Epidermal melanocyte (primary cell): ENCODE data around the gene SLC16A11.
"Not testable (repeated sequence)": the region's sequence is repeated elsewhere in the genome, so short reads cannot be mapped to it uniquely, and the experiment has no call there.

Experiments used
- DNase-seq: peaks from one replicate; pipeline ENCODE4 v3.0.0; 2011; ENCODE audit warnings: low spot score; ENCODE audit not compliant: insufficient read length

SLC16A11 gene

GRCh38 chr17:7060165-7060891 lies 16.4 kb upstream of the SLC16A11 start:
- DNase-seq: no peak

- DNase-seq: no peak
Observed at GRCh38 chr17:7058831-7059447, 15.0 kb upstream of the SLC16A11 start.

GRCh38 chr17:7056386-7056785 lies 12.5 kb upstream of the SLC16A11 start:
- DNase-seq: no peak

- not testable (repeated sequence) for DNase-seq
Observed at GRCh38 chr17:7050583-7050982, 6.7 kb upstream of the SLC16A11 start.

- no peak for DNase-seq
Observed at GRCh38 chr17:7048968-7049367, 5.1 kb upstream of the SLC16A11 start.

GRCh38 chr17:7047566-7047965 lies 3.7 kb upstream of the SLC16A11 start:
- DNase-seq: no peak

GRCh38 chr17:7046725-7047397 lies 3.0 kb upstream of the SLC16A11 start:
- DNase-seq: not testable (repeated sequence)

- no peak for DNase-seq
Observed at GRCh38 chr17:7046127-7046724, 2.3 kb upstream of the SLC16A11 start.

GRCh38 chr17:7045492-7046126 lies 1.7 kb upstream of the SLC16A11 start:
- peak; percentile 70 for DNase-seq

- no peak for DNase-seq
Observed at GRCh38 chr17:7043182-7043496, 753 bp downstream of the SLC16A11 start.

GRCh38 chr17:7042501-7043181 lies 1.3 kb downstream of the SLC16A11 start:
- no peak for DNase-seq

GRCh38 chr17:7041607-7042500 lies 2.0 kb downstream of the SLC16A11 start:
- no peak for DNase-seq

- no peak for DNase-seq
Observed at GRCh38 chr17:7039832-7040231, 4.1 kb downstream of the SLC16A11 start.

GRCh38 chr17:7038025-7038862 lies 5.6 kb downstream of the SLC16A11 start:
- DNase-seq: no peak

- DNase-seq: peak; percentile 99
Observed at GRCh38 chr17:7035591-7036368, 8.1 kb downstream of the SLC16A11 start, which contains the start of gene SLC16A13. TSS of gene SLC16A13 (plus strand) at chr17:7036015. CDS start at chr17:7036383, 368 bp downstream.

GRCh38 chr17:7034955-7035590 lies 8.8 kb downstream of the SLC16A11 start:
- DNase-seq: no peak

GRCh38 chr17:7029659-7030058 lies 14.2 kb downstream of the SLC16A11 start:
- no peak for DNase-seq

- DNase-seq: no peak
Observed at GRCh38 chr17:7029096-7029495, 14.8 kb downstream of the SLC16A11 start.
